Suprapubic skin (tissue), 4 donors: Measurements from ENCODE around the gene KCNH6.

Experiments used
- EP300 ChIP-seq: sonication (generic); formaldehyde crosslinking; IDR thresholded peaks from one replicate; pipeline ENCODE4 v1.6.1; 2017; ENCODE audit warnings: antibody characterized with exemption
- POLR2A ChIP-seq, 2 donors: fragments of 450-650 bp; IDR thresholded peaks; one replicate each; pipeline ENCODE4 v1.6.1; 2017; ENCODE audit warnings: antibody characterized with exemption in 2 of 2, mild to moderate bottlenecking in 2 of 2, moderate library complexity in 2 of 2
- POLR2AphosphoS5 ChIP-seq, 3 donors: sonication (generic); formaldehyde crosslinking; IDR thresholded peaks; one replicate each; pipeline ENCODE4 v1.6.1; 2017; ENCODE audit warnings: antibody characterized with exemption in 3 of 3
- TF ChIP-seq, protein P1 (sequence below), 2 donors: fragments of 200-600 bp in 1 of 2; fragments of 450-650 bp in 1 of 2; sonication (generic) in 1 of 2; IDR thresholded peaks; one replicate each; pipeline ENCODE4 v1.5.1; 2016 to 2019; ENCODE audit warnings: antibody characterized with exemption in 2 of 2, mild to moderate bottlenecking in 1 of 2, moderate library complexity in 1 of 2

- TF ChIP-seq, protein P1, sequence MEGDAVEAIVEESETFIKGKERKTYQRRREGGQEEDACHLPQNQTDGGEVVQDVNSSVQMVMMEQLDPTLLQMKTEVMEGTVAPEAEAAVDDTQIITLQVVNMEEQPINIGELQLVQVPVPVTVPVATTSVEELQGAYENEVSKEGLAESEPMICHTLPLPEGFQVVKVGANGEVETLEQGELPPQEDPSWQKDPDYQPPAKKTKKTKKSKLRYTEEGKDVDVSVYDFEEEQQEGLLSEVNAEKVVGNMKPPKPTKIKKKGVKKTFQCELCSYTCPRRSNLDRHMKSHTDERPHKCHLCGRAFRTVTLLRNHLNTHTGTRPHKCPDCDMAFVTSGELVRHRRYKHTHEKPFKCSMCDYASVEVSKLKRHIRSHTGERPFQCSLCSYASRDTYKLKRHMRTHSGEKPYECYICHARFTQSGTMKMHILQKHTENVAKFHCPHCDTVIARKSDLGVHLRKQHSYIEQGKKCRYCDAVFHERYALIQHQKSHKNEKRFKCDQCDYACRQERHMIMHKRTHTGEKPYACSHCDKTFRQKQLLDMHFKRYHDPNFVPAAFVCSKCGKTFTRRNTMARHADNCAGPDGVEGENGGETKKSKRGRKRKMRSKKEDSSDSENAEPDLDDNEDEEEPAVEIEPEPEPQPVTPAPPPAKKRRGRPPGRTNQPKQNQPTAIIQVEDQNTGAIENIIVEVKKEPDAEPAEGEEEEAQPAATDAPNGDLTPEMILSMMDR (IDR thresholded peaks at IDR 0.05), result no peak
- TF ChIP-seq POLR2AphosphoS5 (IDR thresholded peaks at IDR 0.05) (no peak), POLR2A (IDR thresholded peaks at IDR 0.05) (no peak), EP300 (no peak)
These were observed 11.8 kb downstream of the KCNH6 start for GRCh38 chr17:63534816-63535455.
